OCI-LY3 (cell line): ENCODE results near the gene P4HA2.

ENCODE experiments used
- EZH2phosphoT487 ChIP-seq: fragments of 200-600 bp; shearing (Covaris generic); IDR thresholded peaks from 2 replicates; pipeline ENCODE4 v1.6.1; 2018; ENCODE audit warnings: antibody characterized with exemption, mixed run types, low read depth
- TF ChIP-seq, protein P1 (sequence below): fragments of 200-600, 300-600 bp; sonication (generic); IDR thresholded peaks from 2 replicates; pipeline ENCODE4 v1.5.1; 2014; ENCODE audit warnings: antibody characterized with exemption, low read length, low read depth

DNA sequence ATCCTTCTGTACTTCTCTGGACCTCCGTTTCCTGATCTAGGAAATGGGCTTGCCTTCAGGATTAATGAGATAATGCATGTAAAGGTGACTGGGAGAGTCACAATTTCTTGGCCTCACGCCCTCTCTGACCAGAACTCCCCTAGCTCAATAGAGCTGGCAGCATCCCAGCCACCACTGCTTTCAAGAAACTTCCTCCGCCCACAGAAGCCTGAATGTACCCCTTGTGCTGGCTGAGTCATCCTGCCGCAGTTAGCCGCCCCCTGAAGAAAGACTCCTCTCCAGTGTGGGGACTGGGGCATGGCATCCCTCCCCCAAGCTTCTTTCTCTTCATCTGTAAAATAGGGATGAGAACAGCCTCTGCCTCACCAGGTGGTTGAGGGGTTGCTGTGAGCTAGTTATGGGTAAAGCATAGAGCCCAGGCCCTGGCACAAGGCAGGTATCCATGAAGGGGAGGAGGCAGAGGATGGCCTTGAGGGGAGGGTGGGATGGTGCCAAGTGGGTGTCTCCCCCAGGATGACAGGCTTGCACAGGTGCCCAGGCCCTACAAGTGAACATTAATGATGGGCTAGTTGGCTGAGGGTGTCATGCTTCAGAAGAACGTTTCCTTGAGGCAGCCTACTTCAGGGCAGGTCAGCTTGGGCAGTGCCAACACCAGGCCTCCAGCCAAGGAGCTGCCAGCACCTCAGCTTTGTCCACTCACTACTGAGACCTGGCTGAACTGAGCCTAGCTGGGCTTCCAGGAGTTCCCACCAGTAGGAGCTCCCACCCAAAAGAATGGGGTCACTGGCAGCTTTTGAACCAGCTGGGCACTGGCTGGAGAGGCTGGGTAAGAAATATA is 33.3 kb upstream of the P4HA2 start:
- TF ChIP-seq, protein P1, sequence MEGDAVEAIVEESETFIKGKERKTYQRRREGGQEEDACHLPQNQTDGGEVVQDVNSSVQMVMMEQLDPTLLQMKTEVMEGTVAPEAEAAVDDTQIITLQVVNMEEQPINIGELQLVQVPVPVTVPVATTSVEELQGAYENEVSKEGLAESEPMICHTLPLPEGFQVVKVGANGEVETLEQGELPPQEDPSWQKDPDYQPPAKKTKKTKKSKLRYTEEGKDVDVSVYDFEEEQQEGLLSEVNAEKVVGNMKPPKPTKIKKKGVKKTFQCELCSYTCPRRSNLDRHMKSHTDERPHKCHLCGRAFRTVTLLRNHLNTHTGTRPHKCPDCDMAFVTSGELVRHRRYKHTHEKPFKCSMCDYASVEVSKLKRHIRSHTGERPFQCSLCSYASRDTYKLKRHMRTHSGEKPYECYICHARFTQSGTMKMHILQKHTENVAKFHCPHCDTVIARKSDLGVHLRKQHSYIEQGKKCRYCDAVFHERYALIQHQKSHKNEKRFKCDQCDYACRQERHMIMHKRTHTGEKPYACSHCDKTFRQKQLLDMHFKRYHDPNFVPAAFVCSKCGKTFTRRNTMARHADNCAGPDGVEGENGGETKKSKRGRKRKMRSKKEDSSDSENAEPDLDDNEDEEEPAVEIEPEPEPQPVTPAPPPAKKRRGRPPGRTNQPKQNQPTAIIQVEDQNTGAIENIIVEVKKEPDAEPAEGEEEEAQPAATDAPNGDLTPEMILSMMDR, result no peak
- no peak for TF ChIP-seq EZH2phosphoT487
